Stomach (tissue), 9 donors: ENCODE data around the gene MYCN. TPM values are rescaled to one million over a fixed set of nuclear protein-coding genes. Genes with fewer than 3 reads are reported as not detected.

ENCODE experiments used
- DNase-seq, 2 donors: peaks; one replicate each; pipeline versions ENCODE4 v3.0.0 to v3.0.0-alpha.2; 2013 to 2019
- H3K27ac ChIP-seq, 5 donors: fragments of 200-600 bp in 4 of 5; sonication (generic) in 4 of 5; one replicate each; pipeline ENCODE4 v1.5.1; 2013 to 2019; ENCODE audit warnings: mild to moderate bottlenecking in 1 of 5, moderate library complexity in 1 of 5
- H3K27me3 ChIP-seq, 3 donors: fragments of 200-600 bp; sonication (generic); one replicate each; pipeline ENCODE4 v1.5.1; 2017 to 2019; ENCODE audit warnings: mixed run types in 1 of 3
- H3K36me3 ChIP-seq, 4 donors: fragments of 200-600 bp; sonication (generic); 1 replicate in 3 of 4; 2 replicates in 1 of 4; pipeline ENCODE4 v1.5.1; 2016 to 2019
- H3K4me1 ChIP-seq, 4 donors: fragments of 200-600 bp; sonication (generic); one replicate each; pipeline ENCODE4 v1.5.1; 2016 to 2019
- H3K4me3 ChIP-seq, 4 donors: fragments of 200-600 bp; sonication (generic) in 3 of 4; one replicate each; pipeline ENCODE4 v1.5.1; 2016 to 2019; ENCODE audit warnings: mild to moderate bottlenecking in 1 of 4
- H3K9me3 ChIP-seq, 4 donors: fragments of 200-600 bp; sonication (generic); one replicate each; pipeline ENCODE4 v1.5.1; 2016 to 2019
- EP300 ChIP-seq: sonication (generic); formaldehyde crosslinking; IDR thresholded peaks from one replicate; pipeline ENCODE4 v1.6.1; 2017; ENCODE audit warnings: antibody characterized with exemption
- POLR2A ChIP-seq, 4 donors: fragments of 450-650 bp; IDR thresholded peaks; one replicate each; pipeline ENCODE4 v1.6.1; 2016; ENCODE audit warnings: antibody characterized with exemption in 4 of 4, control low read depth in 2 of 4, mild to moderate bottlenecking in 1 of 4, moderate library complexity in 1 of 4
- POLR2AphosphoS5 ChIP-seq, 3 donors: sonication (generic); formaldehyde crosslinking; IDR thresholded peaks; one replicate each; pipeline ENCODE4 v1.6.1; 2016; ENCODE audit warnings: antibody characterized with exemption in 3 of 3
- WGBS, 5 donors: extraction: QIAGEN DNeasy Blood & Tissue Kit in 3 of 5; methylation state at CpG; one replicate each; pipeline versions ENCODE4 v1.1.5 to v1.1.7; 2013 to 2018; 5-methylcytosine and 5-hydroxymethylcytosine counted together
- intact Hi-C: fragments of 100-400 bp; cut with DNase I; formaldehyde crosslinking; loops from one replicate; pipeline ENCODE4 v1.15.1; 2023; ENCODE audit warnings: low total_unique reads
- polyA plus RNA-seq, 3 donors: library from polyadenylated mRNA; stranded (reverse); fragments of 200-250 nt; gene quantifications; one replicate each; pipeline ENCODE4 v1.2.3, GENCODE V29; 2013
- total RNA-seq, 5 donors: library from RNA; depleted of rRNA; stranded (reverse); fragments of >200 nt; gene quantifications; one replicate each; pipeline versions ENCODE4 v1.1.0 to v1.2.3, GENCODE V29; 2014 to 2016
- TF ChIP-seq, protein P1 (sequence below), 7 experiments: fragments of 450-650 bp in 4 of 7; fragments of 200-600 bp in 3 of 7; sonication (generic) in 3 of 7; IDR thresholded peaks; one replicate each; pipeline ENCODE4 v1.5.1; 2016 to 2019; ENCODE audit warnings: antibody characterized with exemption in 7 of 7, control low read depth in 2 of 7, mild to moderate bottlenecking in 1 of 7
- donor health status: healthy with polysubstance abuse.
- donor health status: Bipolar disorder and iron deficiency.
- donor health status: healthy.

Gene MYCN
- total and polyA plus RNA-seq, 8 donors, result 0.90 to 9.6 (median 2.3) TPM; not detected in 1

- no peaks in the 10 kb centered on the region for H3K4me1 ChIP-seq
- intact Hi-C loops, result no loop called here
- H3K27ac ChIP-seq, result no peak overlapping the region
- H3K4me3 ChIP-seq, result no peak overlapping the region
- no peak for TF ChIP-seq POLR2A (IDR thresholded peaks at IDR 0.05)
- peaks cover 0 to 19% (median 10%) of the 10 kb centered on the region in 4 donors for H3K9me3 ChIP-seq
- DNase-seq, result no peak
- no peaks in the 10 kb centered on the region for H3K36me3 ChIP-seq
- H3K27me3 ChIP-seq, result no peaks in the 10 kb centered on the region
- 92 to 93% (median 93%) methylated on average over 4 of the region's 4 CpGs for WGBS, 5 donors
Measured at GRCh38 chr2:15896859-15897258, 43.5 kb upstream of the MYCN start.

- intact Hi-C loops, result no loop called here
Measured at GRCh38 chr2:15897431-15898098, 42.8 kb upstream of the MYCN start.

GRCh38 chr2:15899327-15899612, 41.1 kb upstream of the MYCN start:
- no peak overlapping the region for H3K27ac ChIP-seq
- DNase-seq, result no peak
- no peak overlapping the region for H3K4me3 ChIP-seq
- H3K9me3 ChIP-seq, result peaks cover 0 to 19% (median 10%) of the 10 kb centered on the region in 4 donors
- TF ChIP-seq, protein P1, sequence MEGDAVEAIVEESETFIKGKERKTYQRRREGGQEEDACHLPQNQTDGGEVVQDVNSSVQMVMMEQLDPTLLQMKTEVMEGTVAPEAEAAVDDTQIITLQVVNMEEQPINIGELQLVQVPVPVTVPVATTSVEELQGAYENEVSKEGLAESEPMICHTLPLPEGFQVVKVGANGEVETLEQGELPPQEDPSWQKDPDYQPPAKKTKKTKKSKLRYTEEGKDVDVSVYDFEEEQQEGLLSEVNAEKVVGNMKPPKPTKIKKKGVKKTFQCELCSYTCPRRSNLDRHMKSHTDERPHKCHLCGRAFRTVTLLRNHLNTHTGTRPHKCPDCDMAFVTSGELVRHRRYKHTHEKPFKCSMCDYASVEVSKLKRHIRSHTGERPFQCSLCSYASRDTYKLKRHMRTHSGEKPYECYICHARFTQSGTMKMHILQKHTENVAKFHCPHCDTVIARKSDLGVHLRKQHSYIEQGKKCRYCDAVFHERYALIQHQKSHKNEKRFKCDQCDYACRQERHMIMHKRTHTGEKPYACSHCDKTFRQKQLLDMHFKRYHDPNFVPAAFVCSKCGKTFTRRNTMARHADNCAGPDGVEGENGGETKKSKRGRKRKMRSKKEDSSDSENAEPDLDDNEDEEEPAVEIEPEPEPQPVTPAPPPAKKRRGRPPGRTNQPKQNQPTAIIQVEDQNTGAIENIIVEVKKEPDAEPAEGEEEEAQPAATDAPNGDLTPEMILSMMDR (IDR thresholded peaks at IDR 0.05), result no peak
- no peak for TF ChIP-seq POLR2AphosphoS5 (IDR thresholded peaks at IDR 0.05)
- no peak for TF ChIP-seq EP300
- TF ChIP-seq POLR2A (IDR thresholded peaks at IDR 0.05), result no peak
- intact Hi-C loops, result no loop called here
- no peaks in the 10 kb centered on the region for H3K36me3 ChIP-seq
- H3K27me3 ChIP-seq, result no peaks in the 10 kb centered on the region
- H3K4me1 ChIP-seq, result no peaks in the 10 kb centered on the region
- 90 to 99% (median 94%) methylated on average over 2 of the region's 2 CpGs for WGBS, 5 donors

More at GRCh38 chr2:15897431-15898098, 42.8 kb upstream of the MYCN start:
- Histone ChIP-seq H3K27me3 (no peaks in the 10 kb centered on the region), H3K36me3 (no peaks in the 10 kb centered on the region), H3K4me1 (no peaks in the 10 kb centered on the region), H3K9me3 (peaks cover 0 to 19% (median 10%) of the 10 kb centered on the region in 4 donors), H3K27ac (no peak overlapping the region), H3K4me3 (no peak overlapping the region)
- WGBS, 5 donors, result 88 to 96% (median 94%) methylated on average over 4 of the region's 4 CpGs
- DNase-seq, result no peak
- TF ChIP-seq POLR2A (IDR thresholded peaks at IDR 0.05), result no peak
- TF ChIP-seq EP300, result no peak
- TF ChIP-seq, protein P1 (IDR thresholded peaks at IDR 0.05), result no peak
- no peak for TF ChIP-seq POLR2AphosphoS5 (IDR thresholded peaks at IDR 0.05)

DNA sequence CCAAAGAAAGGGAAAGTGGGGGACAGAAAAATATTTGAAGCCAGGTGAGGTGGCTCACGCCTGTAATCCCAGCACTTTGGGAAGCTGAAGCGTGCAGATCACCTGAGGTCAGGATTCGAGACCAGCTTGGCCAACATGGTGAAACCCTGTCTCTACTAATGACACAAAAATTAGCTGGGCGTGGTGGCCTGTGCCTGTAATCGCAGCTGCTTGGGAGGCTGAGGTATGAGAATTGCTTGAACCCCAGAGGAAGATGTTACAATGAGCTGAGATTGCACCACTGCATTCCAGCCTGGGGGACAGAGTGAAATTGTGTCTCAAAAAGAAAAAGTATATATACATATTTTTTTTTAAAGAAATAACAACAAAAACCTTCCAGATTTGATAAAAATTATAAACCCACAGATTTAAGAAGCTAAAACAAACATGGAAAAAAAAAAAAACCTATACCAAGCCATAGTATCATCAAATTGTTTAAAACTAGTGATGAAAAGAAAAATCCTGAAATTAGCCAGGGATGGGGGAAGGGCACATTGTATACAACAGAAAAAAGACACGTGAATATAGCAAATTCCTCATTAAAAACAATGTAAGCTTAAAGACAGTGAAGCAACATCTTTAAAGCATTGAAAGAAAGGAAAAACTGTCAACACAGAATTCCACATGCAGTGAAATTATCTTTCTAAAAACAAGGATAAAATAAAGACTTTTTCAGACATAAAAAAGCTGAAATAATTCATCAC, 40.4 kb upstream of the MYCN start:
- H3K27ac ChIP-seq, result no peak overlapping the region
- no peaks in the 10 kb centered on the region for H3K36me3 ChIP-seq
- no peak overlapping the region for H3K4me3 ChIP-seq
- H3K27me3 ChIP-seq, result no peaks in the 10 kb centered on the region
- DNase-seq, result no peak
- no peaks in the 10 kb centered on the region for H3K4me1 ChIP-seq
- TF ChIP-seq, protein P1 (IDR thresholded peaks at IDR 0.05), result no peak
- TF ChIP-seq POLR2AphosphoS5 (IDR thresholded peaks at IDR 0.05) (no peak), POLR2A (IDR thresholded peaks at IDR 0.05) (no peak), EP300 (no peak)
- H3K9me3 ChIP-seq, result peaks cover 0 to 19% (median 10%) of the 10 kb centered on the region in 4 donors
- intact Hi-C loops, result no loop called here
- 76 to 94% (median 85%) methylated on average over 6 of the region's 6 CpGs for WGBS, 5 donors
